CD4-positive, alpha-beta T cell (primary cell): ENCODE data around the gene IL17B. TPM values are rescaled to one million over a fixed set of nuclear protein-coding genes. Genes with fewer than 3 reads are reported as not detected.

Experiments used
- ATAC-seq: fragments of 200-7000 bp; cut with Tn5 transposase; one replicate; pipeline ENCODE4 v1.10.0; 2022; ENCODE audit warnings: mild to moderate bottlenecking; ENCODE audit not compliant: poor library complexity
- CTCF ChIA-PET: fragments of 350-600 bp; sonication (Branson Sonifier 250); formaldehyde crosslinking; loops from one replicate; lab custom pipeline; 2021; ENCODE audit warnings: antibody characterized with exemption, inconsistent platforms; lab: Charles Lee
- POLR2A ChIA-PET: fragments of 350-600 bp; sonication (Branson Sonifier 250); formaldehyde crosslinking; loops from one replicate; lab custom pipeline; 2021; ENCODE audit warnings: antibody characterized with exemption, inconsistent platforms; lab: Charles Lee
- DNase-seq, 14 experiments: peaks; one replicate each; pipeline ENCODE4 v3.0.0-alpha.2; 2013 to 2020; ENCODE audit warnings: mixed read lengths in 2 of 14
- H3K27ac ChIP-seq, 2 donors: one replicate each; pipeline versions ENCODE4 v1.5.1 to v1.7.0; 2013; ENCODE audit warnings: low read length in 2 of 2, low read depth in 1 of 2, mild to moderate bottlenecking in 1 of 2
- H3K27me3 ChIP-seq, 2 experiments: 1 replicate in 1 of 2; 2 replicates in 1 of 2; pipeline versions ENCODE4 v1.6.1 to v1.7.0; 2013; ENCODE audit warnings: low read length in 2 of 2, control low read depth in 1 of 2, mild to moderate bottlenecking in 1 of 2, moderate library complexity in 1 of 2; ENCODE audit not compliant: insufficient read depth in 2 of 2, control insufficient read depth in 1 of 2
- H3K36me3 ChIP-seq: one replicate; pipeline ENCODE4 v1.6.1; 2013; ENCODE audit warnings: low read length, control low read depth; ENCODE audit not compliant: insufficient read depth
- H3K4me1 ChIP-seq: one replicate; pipeline ENCODE4 v1.6.1; 2013; ENCODE audit warnings: low read length, control low read depth; ENCODE audit not compliant: insufficient read depth
- H3K4me3 ChIP-seq: one replicate; pipeline ENCODE4 v1.5.1; 2013; ENCODE audit warnings: mild to moderate bottlenecking, low read length, moderate library complexity
- H3K9me3 ChIP-seq, 2 experiments: 1 replicate in 1 of 2; 2 replicates in 1 of 2; pipeline versions ENCODE4 v1.6.1 to v1.7.0; 2013; ENCODE audit warnings: low read length in 2 of 2, mild to moderate bottlenecking in 2 of 2, control low read depth in 1 of 2, moderate library complexity in 1 of 2; ENCODE audit not compliant: control insufficient read depth in 1 of 2, insufficient read depth in 1 of 2
- H3K27ac Mint-ChIP-seq: one replicate; pipeline ENCODE4 v1.8.0; 2020; ENCODE audit warnings: mixed read lengths
- H3K27me3 Mint-ChIP-seq: one replicate; pipeline ENCODE4 v1.8.0; 2021; ENCODE audit warnings: mixed read lengths
- H3K36me3 Mint-ChIP-seq: one replicate; pipeline ENCODE4 v1.8.0; 2021; ENCODE audit warnings: low read depth, mixed read lengths
- H3K4me1 Mint-ChIP-seq: one replicate; pipeline ENCODE4 v1.8.0; 2021; ENCODE audit warnings: low read depth, mixed read lengths
- H3K4me3 Mint-ChIP-seq: one replicate; pipeline ENCODE4 v1.8.0; 2020; ENCODE audit warnings: mild to moderate bottlenecking, mixed read lengths
- H3K9me3 Mint-ChIP-seq: one replicate; pipeline ENCODE4 v1.8.0; 2020; ENCODE audit warnings: mixed read lengths
- intact Hi-C, 2 experiments: fragments of 100-400 bp; cut with DNase I in 1 of 2; cut with micrococcal nuclease in 1 of 2; formaldehyde crosslinking; loops; one replicate each; pipeline versions ENCODE4 v1.15.1 to v1.9.0; 2023 to 2025; cut with DNase I, micrococcal nuclease
- total RNA-seq, 174 experiments: library from RNA in 2 of 174; stranded (reverse) in 2 of 174; gene quantifications; one replicate each; pipeline ENCODE4 v1.2.3 and lab custom pipeline; 2021 to 2026
- TF ChIP-seq, protein P1 (sequence below): fragments of 200-600 bp; IDR thresholded peaks from one replicate; pipeline ENCODE4 v1.8.0; 2022; ENCODE audit warnings: antibody characterized with exemption, mild to moderate bottlenecking

IL17B gene
- total RNA-seq, 2 experiments from 2014 or later, result not detected

DNA sequence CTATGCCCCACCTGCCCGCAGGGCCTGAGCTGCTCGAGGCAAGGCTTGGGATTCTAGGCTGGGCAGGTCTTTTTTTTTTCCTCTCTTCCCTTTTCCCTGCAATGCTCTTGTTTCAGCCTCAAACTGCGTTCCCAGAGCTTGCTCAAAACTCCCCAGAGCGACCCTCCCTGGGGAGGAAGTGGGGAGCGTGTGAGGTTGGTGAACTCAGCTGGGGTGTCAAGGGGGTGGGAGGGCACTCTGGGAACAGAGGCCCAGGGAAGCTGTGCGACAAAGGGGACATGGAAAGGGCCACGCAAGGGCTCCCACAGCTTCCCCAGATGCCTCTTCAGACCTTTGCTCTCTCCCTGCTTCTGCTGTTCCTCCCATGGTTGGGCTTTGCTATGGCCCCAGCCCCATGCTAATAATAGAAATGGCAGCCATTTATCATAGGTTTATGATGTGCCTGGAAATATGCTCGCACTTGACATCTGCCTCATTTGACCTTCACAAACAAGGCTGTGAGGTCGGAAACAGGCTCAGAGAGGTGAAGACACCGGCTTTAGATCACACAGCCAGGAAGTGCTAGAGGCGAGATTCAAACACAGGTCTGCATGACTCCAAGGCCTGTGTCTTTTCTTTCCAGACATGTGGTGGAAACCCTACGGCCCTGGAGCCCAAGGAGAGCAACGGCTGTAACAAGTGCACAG is 40.9 kb upstream of the IL17B start:
- ATAC-seq, result no peak
- intact Hi-C loops, result no loop called here
- CTCF ChIA-PET, result no interaction called here
- no peaks in the 10 kb centered on the region for H3K9me3 ChIP-seq
- H3K4me1 ChIP-seq, result peaks cover 8% of the 10 kb centered on the region
- H3K9me3 Mint-ChIP-seq, result no peaks in the 10 kb centered on the region
- no peak overlapping the region for H3K4me3 Mint-ChIP-seq
- no peak for DNase-seq
- TF ChIP-seq, protein P1, sequence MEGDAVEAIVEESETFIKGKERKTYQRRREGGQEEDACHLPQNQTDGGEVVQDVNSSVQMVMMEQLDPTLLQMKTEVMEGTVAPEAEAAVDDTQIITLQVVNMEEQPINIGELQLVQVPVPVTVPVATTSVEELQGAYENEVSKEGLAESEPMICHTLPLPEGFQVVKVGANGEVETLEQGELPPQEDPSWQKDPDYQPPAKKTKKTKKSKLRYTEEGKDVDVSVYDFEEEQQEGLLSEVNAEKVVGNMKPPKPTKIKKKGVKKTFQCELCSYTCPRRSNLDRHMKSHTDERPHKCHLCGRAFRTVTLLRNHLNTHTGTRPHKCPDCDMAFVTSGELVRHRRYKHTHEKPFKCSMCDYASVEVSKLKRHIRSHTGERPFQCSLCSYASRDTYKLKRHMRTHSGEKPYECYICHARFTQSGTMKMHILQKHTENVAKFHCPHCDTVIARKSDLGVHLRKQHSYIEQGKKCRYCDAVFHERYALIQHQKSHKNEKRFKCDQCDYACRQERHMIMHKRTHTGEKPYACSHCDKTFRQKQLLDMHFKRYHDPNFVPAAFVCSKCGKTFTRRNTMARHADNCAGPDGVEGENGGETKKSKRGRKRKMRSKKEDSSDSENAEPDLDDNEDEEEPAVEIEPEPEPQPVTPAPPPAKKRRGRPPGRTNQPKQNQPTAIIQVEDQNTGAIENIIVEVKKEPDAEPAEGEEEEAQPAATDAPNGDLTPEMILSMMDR, result no peak
- H3K27ac ChIP-seq, result no peak overlapping the region
- H3K36me3 ChIP-seq, result no peaks in the 10 kb centered on the region
- no peak overlapping the region for H3K27ac Mint-ChIP-seq
- no peaks in the 10 kb centered on the region for H3K27me3 Mint-ChIP-seq
- peaks cover 11% of the 10 kb centered on the region for H3K4me1 Mint-ChIP-seq
- no peaks in the 10 kb centered on the region for H3K36me3 Mint-ChIP-seq
- H3K4me3 ChIP-seq, result no peak overlapping the region
- POLR2A ChIA-PET, result no interaction called here
- no peaks in the 10 kb centered on the region for H3K27me3 ChIP-seq

DNA sequence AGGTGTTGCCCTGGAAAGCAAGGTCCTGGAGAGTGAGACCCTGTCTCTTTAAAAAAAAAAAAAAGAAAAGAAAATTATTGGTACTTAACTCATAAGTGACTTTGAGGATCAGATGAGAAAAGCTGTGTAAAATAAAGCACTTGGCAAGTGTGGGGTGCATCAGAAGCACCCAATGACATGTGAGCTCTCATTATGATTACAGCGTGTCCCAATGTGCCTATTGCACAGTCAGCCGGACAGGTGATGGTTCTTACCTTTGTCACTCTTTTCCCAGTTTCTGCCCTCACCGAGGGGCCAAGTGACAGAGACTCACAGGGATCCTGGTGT is 40.4 kb upstream of the IL17B start:
- no peaks in the 10 kb centered on the region for H3K27me3 ChIP-seq
- CTCF ChIA-PET, result no interaction called here
- peaks cover 11% of the 10 kb centered on the region for H3K4me1 Mint-ChIP-seq
- H3K9me3 ChIP-seq, result no peaks in the 10 kb centered on the region
- no peaks in the 10 kb centered on the region for H3K36me3 Mint-ChIP-seq
- POLR2A ChIA-PET, result no interaction called here
- H3K9me3 Mint-ChIP-seq, result no peaks in the 10 kb centered on the region
- H3K4me1 ChIP-seq, result peaks cover 8% of the 10 kb centered on the region
- DNase-seq (no peak), ATAC-seq (no peak)
- intact Hi-C loops, result no loop called here
- no peak overlapping the region for H3K27ac Mint-ChIP-seq
- H3K4me3 ChIP-seq, result no peak overlapping the region
- H3K27me3 Mint-ChIP-seq, result no peaks in the 10 kb centered on the region
- no peaks in the 10 kb centered on the region for H3K36me3 ChIP-seq
- H3K4me3 Mint-ChIP-seq, result no peak overlapping the region
- TF ChIP-seq, protein P1, result no peak
- H3K27ac ChIP-seq, result no peak overlapping the region

DNA sequence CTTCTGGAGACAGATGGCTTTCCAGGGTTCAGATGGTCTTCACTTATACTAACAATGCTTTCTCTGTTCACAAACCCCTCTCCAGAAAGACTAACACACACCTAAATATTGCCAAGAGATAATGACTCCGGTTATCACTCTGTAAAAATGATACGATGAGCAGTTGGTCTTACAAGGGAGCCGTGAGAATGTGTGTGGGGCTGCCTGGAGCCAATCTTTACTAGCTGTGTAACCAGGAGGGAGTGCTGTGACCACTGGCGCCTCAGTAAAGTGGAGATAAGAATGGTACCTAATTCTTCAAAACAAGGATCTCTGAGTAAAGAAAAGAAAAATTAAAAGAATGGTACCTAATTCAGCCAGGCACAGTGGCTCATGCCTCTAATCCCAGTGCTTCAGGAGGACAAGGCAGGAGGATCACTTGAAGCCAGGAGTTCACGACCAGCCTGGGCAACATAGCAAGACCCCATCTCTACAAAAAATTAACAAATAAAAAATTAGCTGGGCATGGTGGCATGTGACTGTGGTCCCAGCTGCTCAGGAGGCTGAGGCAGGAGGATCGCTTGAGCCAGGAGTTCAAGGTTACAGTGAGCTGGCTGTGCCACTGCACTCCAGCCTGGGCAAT is 39.9 kb upstream of the IL17B start:
- TF ChIP-seq, protein P1, result no peak

More for the DNA sequence above, 39.9 kb upstream of the IL17B start:
- no peaks in the 10 kb centered on the region for H3K9me3 ChIP-seq
- DNase-seq, result no peak
- H3K9me3 Mint-ChIP-seq, result no peaks in the 10 kb centered on the region
- no peaks in the 10 kb centered on the region for H3K36me3 Mint-ChIP-seq
- ChIA-PET CTCF (no interaction called here), POLR2A (no interaction called here)
- ATAC-seq, result no peak
- H3K27ac ChIP-seq, result no peak overlapping the region
- no peak overlapping the region for H3K27ac Mint-ChIP-seq
- intact Hi-C loops, result no loop called here
- H3K4me3 Mint-ChIP-seq, result no peak overlapping the region
- no peak overlapping the region for H3K4me3 ChIP-seq
- H3K4me1 Mint-ChIP-seq, result peaks cover 11% of the 10 kb centered on the region
- peaks cover 8% of the 10 kb centered on the region for H3K4me1 ChIP-seq
- H3K27me3 ChIP-seq, result no peaks in the 10 kb centered on the region
- H3K27me3 Mint-ChIP-seq, result no peaks in the 10 kb centered on the region
- H3K36me3 ChIP-seq, result no peaks in the 10 kb centered on the region
